Parathyroid adenoma (tissue), 2 donors: Measurements from ENCODE around the gene JAK1.

ENCODE experiments used
- H2AFZ ChIP-seq: fragments of 300-600 bp; sonication (generic); one replicate; pipeline ENCODE4 v1.7.0; 2017; ENCODE audit warnings: antibody characterized with exemption, mild to moderate bottlenecking
- H3K27ac ChIP-seq: fragments of 300-600 bp; sonication (generic); one replicate; pipeline ENCODE4 v1.7.0; 2017
- H3K27me3 ChIP-seq: fragments of 300-600 bp; sonication (generic); one replicate; pipeline ENCODE4 v1.7.0; 2017; ENCODE audit warnings: low read length; ENCODE audit not compliant: control insufficient read depth, insufficient read depth
- H3K36me3 ChIP-seq: fragments of 300-600 bp; sonication (generic); one replicate; pipeline ENCODE4 v1.7.0; 2017; ENCODE audit warnings: low read length; ENCODE audit not compliant: control insufficient read depth, insufficient read depth
- H3K4me1 ChIP-seq: fragments of 300-600 bp; sonication (generic); one replicate; pipeline ENCODE4 v1.7.0; 2017; ENCODE audit warnings: control low read depth
- H3K4me2 ChIP-seq: fragments of 300-600 bp; sonication (generic); one replicate; pipeline ENCODE4 v1.7.0; 2017; ENCODE audit warnings: low read length
- H3K4me3 ChIP-seq: fragments of 300-600 bp; sonication (generic); one replicate; pipeline ENCODE4 v1.7.0; 2017; ENCODE audit warnings: low read depth, low read length
- H3K79me2 ChIP-seq: fragments of 300-600 bp; sonication (generic); one replicate; pipeline ENCODE4 v1.7.0; 2017; ENCODE audit warnings: control low read depth
- H3K9ac ChIP-seq: fragments of 300-600 bp; sonication (generic); one replicate; pipeline ENCODE4 v1.7.0; 2017; ENCODE audit warnings: mild to moderate bottlenecking
- H3K9me3 ChIP-seq: fragments of 300-600 bp; sonication (generic); one replicate; pipeline ENCODE4 v1.7.0; 2017; ENCODE audit warnings: low read length; ENCODE audit not compliant: control insufficient read depth
- TF ChIP-seq, protein P1 (sequence below): fragments of 300-600 bp; sonication (generic); IDR thresholded peaks from one replicate; pipeline ENCODE4 v1.7.0; 2017; ENCODE audit warnings: antibody characterized with exemption, mild to moderate bottlenecking
- donor health status: primary hyperparathyroidism.

The JAK1 gene

DNA sequence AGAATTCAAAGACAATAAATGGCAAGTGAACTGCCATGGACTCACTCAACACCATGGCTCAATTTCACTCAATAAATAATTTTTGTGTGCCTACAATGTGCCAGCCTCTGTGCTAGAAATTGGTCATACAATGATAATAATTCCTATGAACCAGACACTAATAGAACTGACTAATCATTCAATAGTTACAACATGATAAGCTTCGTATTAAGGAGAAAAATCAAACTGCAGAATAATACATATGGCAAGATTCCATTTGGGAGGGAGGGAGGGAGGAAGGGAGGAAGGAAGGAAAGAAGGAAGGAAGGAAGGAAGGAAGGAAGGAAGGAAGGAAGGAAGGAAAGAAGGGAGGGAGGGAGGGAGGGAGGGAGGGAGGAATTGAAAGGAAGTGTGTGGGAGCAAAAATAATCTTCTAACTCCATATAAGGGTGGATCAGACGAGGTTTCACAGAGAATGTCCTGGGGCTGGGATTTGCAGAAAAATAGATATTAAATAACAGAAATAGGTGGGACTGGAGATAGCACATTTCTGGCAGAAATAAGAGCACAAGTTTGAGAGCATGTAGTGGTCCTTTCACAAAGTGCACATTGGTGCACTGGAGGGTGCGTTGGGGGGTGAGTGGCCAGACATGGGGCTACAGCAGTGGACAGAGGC is 52.9 kb downstream of the JAK1 start:
- H3K4me2 ChIP-seq: no peak overlapping the region
- no peaks in the 10 kb centered on the region for H3K27me3 ChIP-seq
- H3K36me3 ChIP-seq: no peaks in the 10 kb centered on the region
- no peak overlapping the region for H3K9ac ChIP-seq
- H3K9me3 ChIP-seq: no peaks in the 10 kb centered on the region
- H3K27ac ChIP-seq: no peak overlapping the region
- TF ChIP-seq, protein P1, sequence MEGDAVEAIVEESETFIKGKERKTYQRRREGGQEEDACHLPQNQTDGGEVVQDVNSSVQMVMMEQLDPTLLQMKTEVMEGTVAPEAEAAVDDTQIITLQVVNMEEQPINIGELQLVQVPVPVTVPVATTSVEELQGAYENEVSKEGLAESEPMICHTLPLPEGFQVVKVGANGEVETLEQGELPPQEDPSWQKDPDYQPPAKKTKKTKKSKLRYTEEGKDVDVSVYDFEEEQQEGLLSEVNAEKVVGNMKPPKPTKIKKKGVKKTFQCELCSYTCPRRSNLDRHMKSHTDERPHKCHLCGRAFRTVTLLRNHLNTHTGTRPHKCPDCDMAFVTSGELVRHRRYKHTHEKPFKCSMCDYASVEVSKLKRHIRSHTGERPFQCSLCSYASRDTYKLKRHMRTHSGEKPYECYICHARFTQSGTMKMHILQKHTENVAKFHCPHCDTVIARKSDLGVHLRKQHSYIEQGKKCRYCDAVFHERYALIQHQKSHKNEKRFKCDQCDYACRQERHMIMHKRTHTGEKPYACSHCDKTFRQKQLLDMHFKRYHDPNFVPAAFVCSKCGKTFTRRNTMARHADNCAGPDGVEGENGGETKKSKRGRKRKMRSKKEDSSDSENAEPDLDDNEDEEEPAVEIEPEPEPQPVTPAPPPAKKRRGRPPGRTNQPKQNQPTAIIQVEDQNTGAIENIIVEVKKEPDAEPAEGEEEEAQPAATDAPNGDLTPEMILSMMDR: no peak
- no peaks in the 10 kb centered on the region for H3K4me1 ChIP-seq
- no peak overlapping the region for H2AFZ ChIP-seq
- no peak overlapping the region for H3K4me3 ChIP-seq
- peaks cover 10% of the 10 kb centered on the region for H3K79me2 ChIP-seq

DNA sequence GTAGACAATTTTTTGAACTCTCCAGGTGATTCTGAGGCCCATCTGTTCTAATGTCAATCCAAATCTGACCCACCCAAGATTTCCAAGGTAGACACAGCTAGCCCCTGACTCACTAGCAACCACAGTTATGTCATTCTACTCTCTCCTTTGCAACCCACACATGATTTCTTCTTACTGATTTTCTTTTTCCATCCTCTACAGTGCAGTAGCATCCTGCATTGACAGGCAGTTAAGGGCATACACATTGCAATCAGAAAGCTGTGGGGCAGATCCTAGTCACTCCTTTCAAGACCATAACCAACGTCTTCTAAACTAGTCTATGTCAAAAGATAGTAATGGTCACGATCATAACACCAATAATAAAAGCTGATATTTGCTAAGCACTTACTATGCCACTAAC is 54.2 kb downstream of the JAK1 start:
- TF ChIP-seq, protein P1: no peak
- H3K36me3 ChIP-seq: no peaks in the 10 kb centered on the region
- H3K27me3 ChIP-seq: no peaks in the 10 kb centered on the region
- no peak overlapping the region for H3K9ac ChIP-seq
- H3K9me3 ChIP-seq: no peaks in the 10 kb centered on the region
- H3K4me3 ChIP-seq: no peak overlapping the region
- H3K4me2 ChIP-seq: no peak overlapping the region
- H3K4me1 ChIP-seq: no peaks in the 10 kb centered on the region
- no peak overlapping the region for H3K27ac ChIP-seq
- H3K79me2 ChIP-seq: peaks cover 7% of the 10 kb centered on the region
- no peak overlapping the region for H2AFZ ChIP-seq

DNA sequence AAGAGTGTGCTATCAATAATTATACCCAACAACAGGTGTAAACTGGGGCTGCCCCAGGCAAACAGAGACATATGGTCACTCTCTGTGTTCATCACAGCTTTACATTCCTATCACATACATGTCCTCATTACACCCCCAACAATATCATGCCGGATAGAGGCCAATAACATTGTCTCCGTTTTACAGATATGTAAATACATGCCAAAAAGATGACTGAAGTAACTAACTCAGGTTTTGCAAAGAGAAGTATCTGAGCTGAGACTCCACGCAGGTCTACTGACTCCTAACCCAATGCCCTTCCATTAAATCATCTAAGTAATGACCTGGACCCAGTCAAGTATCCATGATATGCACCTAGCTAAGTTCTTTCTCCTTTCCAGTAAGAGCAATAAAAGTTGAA is 55.0 kb downstream of the JAK1 start:
- Histone ChIP-seq H3K27me3 (no peaks in the 10 kb centered on the region), H3K36me3 (no peaks in the 10 kb centered on the region), H3K79me2 (peaks cover 7% of the 10 kb centered on the region), H3K4me1 (no peaks in the 10 kb centered on the region), H2AFZ (no peak overlapping the region), H3K4me2 (no peak overlapping the region), H3K9me3 (no peaks in the 10 kb centered on the region), H3K27ac (no peak overlapping the region), H3K9ac (no peak overlapping the region), H3K4me3 (no peak overlapping the region)
- TF ChIP-seq, protein P1: no peak

DNA sequence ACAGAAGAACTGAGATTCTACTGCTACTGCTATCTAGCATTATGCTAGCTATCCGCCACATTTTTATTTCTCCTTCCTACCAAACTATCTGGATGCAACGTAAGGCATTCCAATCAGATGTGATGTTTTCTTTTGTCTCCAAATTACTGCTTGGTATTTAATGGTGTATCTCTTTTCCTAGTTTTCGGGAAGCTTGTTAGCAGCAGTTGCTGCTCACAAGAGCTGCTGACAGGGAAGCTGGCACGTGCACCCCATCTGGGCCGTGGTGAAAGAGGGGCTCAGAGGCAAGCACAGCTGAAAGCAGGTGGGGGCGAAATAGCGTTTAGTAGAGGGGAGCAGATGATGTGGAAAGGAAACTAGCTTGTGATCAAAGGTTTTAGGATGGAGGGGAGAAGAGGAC is 57.3 kb downstream of the JAK1 start:
- Histone ChIP-seq H3K27me3 (no peaks in the 10 kb centered on the region), H3K79me2 (peaks cover 9% of the 10 kb centered on the region), H3K27ac (no peak overlapping the region), H3K36me3 (no peaks in the 10 kb centered on the region), H2AFZ (no peak overlapping the region), H3K9ac (no peak overlapping the region), H3K4me2 (no peak overlapping the region), H3K4me3 (no peak overlapping the region), H3K9me3 (no peaks in the 10 kb centered on the region), H3K4me1 (no peaks in the 10 kb centered on the region)
- TF ChIP-seq, protein P1: no peak

DNA sequence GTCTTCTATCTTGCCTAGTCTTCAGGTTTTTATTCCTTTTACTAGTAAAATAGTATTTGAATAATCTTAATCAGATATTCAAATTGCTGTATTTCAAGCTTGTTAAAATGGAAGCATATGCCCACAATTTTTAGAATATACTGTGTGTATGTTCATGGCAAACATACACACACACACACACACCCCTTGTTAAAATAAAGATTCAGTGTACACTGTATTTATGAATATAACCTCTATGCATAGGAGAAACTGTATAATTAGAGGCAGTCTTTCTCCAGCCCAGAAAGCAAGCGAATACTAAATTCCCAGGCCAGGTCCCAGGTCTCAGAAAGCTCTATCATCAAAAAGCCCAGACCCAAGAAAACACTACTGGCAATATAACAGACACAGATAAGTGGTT is 57.8 kb downstream of the JAK1 start:
- Histone ChIP-seq H3K9ac (no peak overlapping the region), H3K9me3 (no peaks in the 10 kb centered on the region), H3K27ac (no peak overlapping the region), H3K4me3 (no peak overlapping the region), H3K79me2 (peaks cover 9% of the 10 kb centered on the region), H3K4me2 (no peak overlapping the region), H2AFZ (no peak overlapping the region), H3K27me3 (no peaks in the 10 kb centered on the region), H3K36me3 (no peaks in the 10 kb centered on the region), H3K4me1 (no peaks in the 10 kb centered on the region)
- TF ChIP-seq, protein P1: no peak
